Stimulated activated CD8-positive, alpha-beta memory T cell treated with anti-CD3 and anti-CD28 coated beads, Interleukin-7, amount 100 ng/mL, for 48 hours (primary cell): ENCODE results near the gene CHST11.

Experiments used
- DNase-seq, 2 donors: peaks; one replicate each; pipeline ENCODE4 v3.0.0-alpha.2; 2020; ENCODE audit warnings: low read depth in 1 of 2; ENCODE audit errors: extremely low read depth in 1 of 2

Gene CHST11

GRCh38 chr12:104502638-104503037 is 45.9 kb downstream of the CHST11 start:
- no peak for DNase-seq

GRCh38 chr12:104503191-104503590 is 46.4 kb downstream of the CHST11 start:
- DNase-seq: no peak

GRCh38 chr12:104504146-104504545 is 47.4 kb downstream of the CHST11 start:
- DNase-seq: no peak

- DNase-seq: no peak
These were observed 48.5 kb downstream of the CHST11 start for GRCh38 chr12:104505095-104505818.

- no peak for DNase-seq
These were observed 50.1 kb downstream of the CHST11 start for GRCh38 chr12:104506676-104507401.

- DNase-seq: no peak
These were observed 50.9 kb downstream of the CHST11 start for GRCh38 chr12:104507672-104508071.

- DNase-seq: no peak
These were observed 52.2 kb downstream of the CHST11 start for GRCh38 chr12:104508752-104509446.

GRCh38 chr12:104510145-104510872 is 53.6 kb downstream of the CHST11 start:
- no peak for DNase-seq

GRCh38 chr12:104510873-104511440 is 54.2 kb downstream of the CHST11 start:
- DNase-seq: no peak

GRCh38 chr12:104513681-104514080 is 56.9 kb downstream of the CHST11 start:
- no peak for DNase-seq

- no peak for DNase-seq
These were observed 57.5 kb downstream of the CHST11 start for GRCh38 chr12:104514092-104514810.

- no peak for DNase-seq
These were observed 59.2 kb downstream of the CHST11 start for GRCh38 chr12:104515899-104516298.

GRCh38 chr12:104516821-104517220 is 60.1 kb downstream of the CHST11 start:
- no peak for DNase-seq

GRCh38 chr12:104517880-104518279 is 61.1 kb downstream of the CHST11 start:
- DNase-seq: no peak

GRCh38 chr12:104519190-104520019 is 62.7 kb downstream of the CHST11 start:
- DNase-seq: peak in 1 of 2 donors; percentile 17

- DNase-seq: no peak
These were observed 63.6 kb downstream of the CHST11 start for GRCh38 chr12:104520242-104520900.

GRCh38 chr12:104521731-104522130 is 65.0 kb downstream of the CHST11 start:
- DNase-seq: no peak

- no peak for DNase-seq
These were observed 66.4 kb downstream of the CHST11 start for GRCh38 chr12:104522985-104523722.
